Uterus (tissue), 2 donors: ENCODE data around the gene ZNF512B.

Experiments used
- CTCF ChIP-seq, 4 experiments: fragments of 200-600 bp in 2 of 4; fragments of 450-650 bp in 2 of 4; sonication (generic) in 2 of 4; IDR thresholded peaks; one replicate each; pipeline ENCODE4 v1.5.1; 2016 to 2019; ENCODE audit warnings: antibody characterized with exemption in 4 of 4, mild to moderate bottlenecking in 2 of 4, moderate library complexity in 1 of 4
- POLR2A ChIP-seq, 2 donors: fragments of 450-650 bp; IDR thresholded peaks; one replicate each; pipeline ENCODE4 v1.6.1; 2016; ENCODE audit warnings: antibody characterized with exemption in 2 of 2, mild to moderate bottlenecking in 1 of 2, moderate library complexity in 1 of 2

- no peak for TF ChIP-seq CTCF (IDR thresholded peaks at IDR 0.05)
- TF ChIP-seq POLR2A (IDR thresholded peaks at IDR 0.05), result no peak
Measured at GRCh38 chr20:63930971-63931553, 38.7 kb downstream of the ZNF512B start.
